ENCODE measurements around the gene ARHGDIG.

Gene ARHGDIG

GRCh38 chr16:291539-291938 lies 11.1 kb downstream of the ARHGDIG start:
- no peaks in the 10 kb centered on the region for H4K20me1 ChIP-seq (ENCODE audit: insufficient read depth, low read length)
- TF ChIP-seq CTCF (IDR thresholded peaks at IDR 0.05; ENCODE audit: low read length) (no peak), EZH2 (optimal IDR thresholded peaks at IDR 0.05; ENCODE audit: low read depth, low read length) (no peak), EZH2phosphoT487 (IDR thresholded peaks at IDR 0.05; ENCODE audit: low read length) (no peak)
- no peaks in the 10 kb centered on the region for H3K4me1 ChIP-seq (ENCODE audit: low read length)
- no peak overlapping the region for H3K27ac ChIP-seq (ENCODE audit: low read length)
- no peaks in the 10 kb centered on the region for H3K9me3 ChIP-seq (replicated peaks; ENCODE audit: insufficient read depth, low read length)
- no peak overlapping the region for H3K4me3 ChIP-seq (ENCODE audit: low read length)
- no peaks in the 10 kb centered on the region for H3K27me3 ChIP-seq (replicated peaks; ENCODE audit: insufficient read depth, low read length)
- H3F3A ChIP-seq (ENCODE audit: insufficient read depth, low read length), result no peaks in the 10 kb centered on the region
- H3K36me3 ChIP-seq (replicated peaks; ENCODE audit: insufficient read depth, low read length), result no peaks in the 10 kb centered on the region
- no peak overlapping the region for H3K9ac ChIP-seq (ENCODE audit: low read length)
- no peak overlapping the region for H2AFZ ChIP-seq (ENCODE audit: low read length)
- DNase-seq, result no peak
- no peaks in the 10 kb centered on the region for H3K79me2 ChIP-seq (ENCODE audit: low read length)
- no peaks in the 10 kb centered on the region for H3K9me2 ChIP-seq (replicated peaks; ENCODE audit: insufficient read depth, low read length)
- no peak overlapping the region for H3K4me2 ChIP-seq (ENCODE audit: low read depth, low read length)

- Histone ChIP-seq H3K4me3 (ENCODE audit: low read length) (no peak overlapping the region), H3K9me2 (replicated peaks; ENCODE audit: insufficient read depth, low read length) (no peaks in the 10 kb centered on the region), H3K27me3 (replicated peaks; ENCODE audit: insufficient read depth, low read length) (no peaks in the 10 kb centered on the region), H3K9ac (ENCODE audit: low read length) (no peak overlapping the region), H3K27ac (ENCODE audit: low read length) (no peak overlapping the region), H3F3A (ENCODE audit: insufficient read depth, low read length) (no peaks in the 10 kb centered on the region), H3K4me1 (ENCODE audit: low read length) (no peaks in the 10 kb centered on the region), H2AFZ (ENCODE audit: low read length) (no peak overlapping the region), H4K20me1 (ENCODE audit: insufficient read depth, low read length) (no peaks in the 10 kb centered on the region), H3K36me3 (replicated peaks; ENCODE audit: insufficient read depth, low read length) (no peaks in the 10 kb centered on the region), H3K79me2 (ENCODE audit: low read length) (no peaks in the 10 kb centered on the region), H3K9me3 (replicated peaks; ENCODE audit: insufficient read depth, low read length) (no peaks in the 10 kb centered on the region), H3K4me2 (ENCODE audit: low read depth, low read length) (no peak overlapping the region)
- no peak for DNase-seq
- TF ChIP-seq CTCF (IDR thresholded peaks at IDR 0.05; ENCODE audit: low read length), result no peak
- no peak for TF ChIP-seq EZH2phosphoT487 (IDR thresholded peaks at IDR 0.05; ENCODE audit: low read length)
- no peak for TF ChIP-seq EZH2 (optimal IDR thresholded peaks at IDR 0.05; ENCODE audit: low read depth, low read length)
Measured at GRCh38 chr16:293043-293775, 12.8 kb downstream of the ARHGDIG start.

- H2AFZ ChIP-seq (ENCODE audit: low read length), result no peak overlapping the region
- H3K9me2 ChIP-seq (replicated peaks; ENCODE audit: insufficient read depth, low read length), result no peaks in the 10 kb centered on the region
- no peaks in the 10 kb centered on the region for H3K79me2 ChIP-seq (ENCODE audit: low read length)
- no peak for DNase-seq
- H4K20me1 ChIP-seq (ENCODE audit: insufficient read depth, low read length), result no peaks in the 10 kb centered on the region
- no peak overlapping the region for H3K4me2 ChIP-seq (ENCODE audit: low read depth, low read length)
- no peaks in the 10 kb centered on the region for H3K27me3 ChIP-seq (replicated peaks; ENCODE audit: insufficient read depth, low read length)
- H3K9me3 ChIP-seq (replicated peaks; ENCODE audit: insufficient read depth, low read length), result no peaks in the 10 kb centered on the region
- no peak for TF ChIP-seq EZH2phosphoT487 (IDR thresholded peaks at IDR 0.05; ENCODE audit: low read length)
- TF ChIP-seq CTCF (IDR thresholded peaks at IDR 0.05; ENCODE audit: low read length), result no peak
- TF ChIP-seq EZH2 (optimal IDR thresholded peaks at IDR 0.05; ENCODE audit: low read depth, low read length), result no peak
- no peak overlapping the region for H3K4me3 ChIP-seq (ENCODE audit: low read length)
- H3K27ac ChIP-seq (ENCODE audit: low read length), result no peak overlapping the region
- no peaks in the 10 kb centered on the region for H3K36me3 ChIP-seq (replicated peaks; ENCODE audit: insufficient read depth, low read length)
- no peaks in the 10 kb centered on the region for H3F3A ChIP-seq (ENCODE audit: insufficient read depth, low read length)
- H3K9ac ChIP-seq (ENCODE audit: low read length), result no peak overlapping the region
- H3K4me1 ChIP-seq (ENCODE audit: low read length), result no peaks in the 10 kb centered on the region
Measured at GRCh38 chr16:296276-296675, 15.9 kb downstream of the ARHGDIG start.

Data from MM.1S (cell line).